ENCODE measurements around the gene PDE7B. TPM values are rescaled to one million over a fixed set of nuclear protein-coding genes. Genes with fewer than 3 reads are reported as not detected.

The PDE7B gene
- total RNA-seq, 1 experiment from 2014 or later: not detected

DNA sequence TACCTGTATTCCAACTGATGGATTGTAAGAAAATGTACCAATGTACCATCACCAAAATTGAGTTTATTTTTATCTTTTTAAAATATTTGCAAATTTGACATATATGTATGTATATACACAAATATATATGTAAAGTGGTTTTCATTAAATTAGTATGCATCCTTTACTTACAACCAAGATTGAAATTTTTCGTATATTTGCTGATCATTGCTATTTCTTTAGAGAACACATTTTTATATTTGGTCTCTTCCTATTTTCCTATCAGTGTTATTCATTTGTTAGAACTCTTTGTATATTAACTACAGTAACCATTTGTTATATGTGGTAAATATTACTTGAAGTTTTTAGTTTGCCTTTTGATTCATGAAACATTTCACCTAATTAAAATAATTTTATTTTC is 324.4 kb downstream of the PDE7B start:
- ChIA-PET POLR2A (no interaction called here), CTCF (no interaction called here)
- no peaks in the 10 kb centered on the region for H3K9me3 Mint-ChIP-seq

More for the DNA sequence above, 324.4 kb downstream of the PDE7B start:
- DNase-seq (ENCODE audit: low spot score): no peak
- no peak for ATAC-seq
- Mint-ChIP-seq H3K36me3 (no peaks in the 10 kb centered on the region), H3K4me3 (no peak overlapping the region), H3K4me1 (peaks cover 2% of the 10 kb centered on the region), H3K27ac (no peak overlapping the region), H3K27me3 (ENCODE audit: low read depth) (no peaks in the 10 kb centered on the region)
- TF ChIP-seq, protein P1, sequence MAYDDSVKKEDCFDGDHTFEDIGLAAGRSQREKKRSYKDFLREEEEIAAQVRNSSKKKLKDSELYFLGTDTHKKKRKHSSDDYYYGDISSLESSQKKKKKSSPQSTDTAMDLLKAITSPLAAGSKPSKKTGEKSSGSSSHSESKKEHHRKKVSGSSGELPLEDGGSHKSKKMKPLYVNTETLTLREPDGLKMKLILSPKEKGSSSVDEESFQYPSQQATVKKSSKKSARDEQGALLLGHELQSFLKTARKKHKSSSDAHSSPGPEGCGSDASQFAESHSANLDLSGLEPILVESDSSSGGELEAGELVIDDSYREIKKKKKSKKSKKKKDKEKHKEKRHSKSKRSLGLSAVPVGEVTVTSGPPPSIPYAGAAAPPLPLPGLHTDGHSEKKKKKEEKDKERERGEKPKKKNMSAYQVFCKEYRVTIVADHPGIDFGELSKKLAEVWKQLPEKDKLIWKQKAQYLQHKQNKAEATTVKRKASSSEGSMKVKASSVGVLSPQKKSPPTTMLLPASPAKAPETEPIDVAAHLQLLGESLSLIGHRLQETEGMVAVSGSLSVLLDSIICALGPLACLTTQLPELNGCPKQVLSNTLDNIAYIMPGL (CRISPR knock-in tag; IDR thresholded peaks at IDR 0.05): no peak
- TF ChIP-seq, protein P2, sequence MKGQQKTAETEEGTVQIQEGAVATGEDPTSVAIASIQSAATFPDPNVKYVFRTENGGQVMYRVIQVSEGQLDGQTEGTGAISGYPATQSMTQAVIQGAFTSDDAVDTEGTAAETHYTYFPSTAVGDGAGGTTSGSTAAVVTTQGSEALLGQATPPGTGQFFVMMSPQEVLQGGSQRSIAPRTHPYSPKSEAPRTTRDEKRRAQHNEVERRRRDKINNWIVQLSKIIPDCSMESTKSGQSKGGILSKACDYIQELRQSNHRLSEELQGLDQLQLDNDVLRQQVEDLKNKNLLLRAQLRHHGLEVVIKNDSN (CRISPR knock-in tag; IDR thresholded peaks at IDR 0.05): no peak
- no peak for TF ChIP-seq TP53 (CRISPR knock-in tag; IDR thresholded peaks at IDR 0.05)
- no peak for TF ChIP-seq ZNF416 (CRISPR knock-in tag; IDR thresholded peaks at IDR 0.05)
- TF ChIP-seq ZNF671 (CRISPR knock-in tag; IDR thresholded peaks at IDR 0.05): no peak
- TF ChIP-seq ZNF121 (CRISPR knock-in tag; IDR thresholded peaks at IDR 0.05): no peak
- TF ChIP-seq, protein P3, sequence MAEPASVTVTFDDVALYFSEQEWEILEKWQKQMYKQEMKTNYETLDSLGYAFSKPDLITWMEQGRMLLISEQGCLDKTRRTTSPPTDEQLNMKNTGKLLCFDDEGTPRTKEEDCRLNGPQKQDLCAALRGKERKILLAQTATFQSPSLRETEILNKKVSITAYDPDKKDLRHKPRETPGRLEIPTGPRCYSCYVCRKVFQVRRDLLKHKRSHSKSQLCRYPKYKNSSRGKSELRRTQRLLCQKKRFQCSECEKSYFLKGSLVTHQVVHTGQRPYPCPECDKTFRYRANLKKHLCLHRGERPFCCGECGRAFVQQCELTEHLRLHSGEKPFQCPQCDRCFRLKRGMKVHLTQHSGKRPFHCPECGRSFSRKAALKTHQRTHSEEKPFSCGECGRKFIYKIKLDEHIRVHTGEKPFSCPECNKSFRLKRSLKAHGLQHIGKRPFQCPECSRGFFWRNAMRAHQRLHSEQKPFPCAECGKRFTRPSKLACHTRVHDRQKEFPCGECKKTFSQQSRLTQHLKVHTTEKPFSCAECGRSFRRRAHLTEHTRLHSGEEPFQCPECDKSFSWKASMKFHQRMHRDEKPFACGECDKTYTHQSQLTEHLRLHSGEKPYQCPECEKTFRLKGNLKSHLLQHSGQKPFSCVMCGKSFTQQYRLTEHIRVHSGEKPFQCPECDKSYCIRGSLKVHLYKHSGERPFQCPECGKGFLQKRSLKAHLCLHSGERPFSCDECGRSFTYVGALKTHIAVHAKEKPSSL (CRISPR knock-in tag; conservative IDR thresholded peaks at IDR 0.05): no peak
- TF ChIP-seq, protein P4, sequence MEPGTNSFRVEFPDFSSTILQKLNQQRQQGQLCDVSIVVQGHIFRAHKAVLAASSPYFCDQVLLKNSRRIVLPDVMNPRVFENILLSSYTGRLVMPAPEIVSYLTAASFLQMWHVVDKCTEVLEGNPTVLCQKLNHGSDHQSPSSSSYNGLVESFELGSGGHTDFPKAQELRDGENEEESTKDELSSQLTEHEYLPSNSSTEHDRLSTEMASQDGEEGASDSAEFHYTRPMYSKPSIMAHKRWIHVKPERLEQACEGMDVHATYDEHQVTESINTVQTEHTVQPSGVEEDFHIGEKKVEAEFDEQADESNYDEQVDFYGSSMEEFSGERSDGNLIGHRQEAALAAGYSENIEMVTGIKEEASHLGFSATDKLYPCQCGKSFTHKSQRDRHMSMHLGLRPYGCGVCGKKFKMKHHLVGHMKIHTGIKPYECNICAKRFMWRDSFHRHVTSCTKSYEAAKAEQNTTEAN (CRISPR knock-in tag; IDR thresholded peaks at IDR 0.05): no peak
- TF ChIP-seq, protein P5, sequence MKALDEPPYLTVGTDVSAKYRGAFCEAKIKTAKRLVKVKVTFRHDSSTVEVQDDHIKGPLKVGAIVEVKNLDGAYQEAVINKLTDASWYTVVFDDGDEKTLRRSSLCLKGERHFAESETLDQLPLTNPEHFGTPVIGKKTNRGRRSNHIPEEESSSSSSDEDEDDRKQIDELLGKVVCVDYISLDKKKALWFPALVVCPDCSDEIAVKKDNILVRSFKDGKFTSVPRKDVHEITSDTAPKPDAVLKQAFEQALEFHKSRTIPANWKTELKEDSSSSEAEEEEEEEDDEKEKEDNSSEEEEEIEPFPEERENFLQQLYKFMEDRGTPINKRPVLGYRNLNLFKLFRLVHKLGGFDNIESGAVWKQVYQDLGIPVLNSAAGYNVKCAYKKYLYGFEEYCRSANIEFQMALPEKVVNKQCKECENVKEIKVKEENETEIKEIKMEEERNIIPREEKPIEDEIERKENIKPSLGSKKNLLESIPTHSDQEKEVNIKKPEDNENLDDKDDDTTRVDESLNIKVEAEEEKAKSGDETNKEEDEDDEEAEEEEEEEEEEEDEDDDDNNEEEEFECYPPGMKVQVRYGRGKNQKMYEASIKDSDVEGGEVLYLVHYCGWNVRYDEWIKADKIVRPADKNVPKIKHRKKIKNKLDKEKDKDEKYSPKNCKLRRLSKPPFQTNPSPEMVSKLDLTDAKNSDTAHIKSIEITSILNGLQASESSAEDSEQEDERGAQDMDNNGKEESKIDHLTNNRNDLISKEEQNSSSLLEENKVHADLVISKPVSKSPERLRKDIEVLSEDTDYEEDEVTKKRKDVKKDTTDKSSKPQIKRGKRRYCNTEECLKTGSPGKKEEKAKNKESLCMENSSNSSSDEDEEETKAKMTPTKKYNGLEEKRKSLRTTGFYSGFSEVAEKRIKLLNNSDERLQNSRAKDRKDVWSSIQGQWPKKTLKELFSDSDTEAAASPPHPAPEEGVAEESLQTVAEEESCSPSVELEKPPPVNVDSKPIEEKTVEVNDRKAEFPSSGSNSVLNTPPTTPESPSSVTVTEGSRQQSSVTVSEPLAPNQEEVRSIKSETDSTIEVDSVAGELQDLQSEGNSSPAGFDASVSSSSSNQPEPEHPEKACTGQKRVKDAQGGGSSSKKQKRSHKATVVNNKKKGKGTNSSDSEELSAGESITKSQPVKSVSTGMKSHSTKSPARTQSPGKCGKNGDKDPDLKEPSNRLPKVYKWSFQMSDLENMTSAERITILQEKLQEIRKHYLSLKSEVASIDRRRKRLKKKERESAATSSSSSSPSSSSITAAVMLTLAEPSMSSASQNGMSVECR (CRISPR knock-in tag; IDR thresholded peaks at IDR 0.05; ENCODE audit: borderline replicate concordance): no peak
- no peak for TF ChIP-seq ZNF138 (CRISPR knock-in tag; conservative IDR thresholded peaks at IDR 0.05)
- TF ChIP-seq ATF1 (CRISPR knock-in tag; IDR thresholded peaks at IDR 0.05): no peak
- TF ChIP-seq, protein P6, sequence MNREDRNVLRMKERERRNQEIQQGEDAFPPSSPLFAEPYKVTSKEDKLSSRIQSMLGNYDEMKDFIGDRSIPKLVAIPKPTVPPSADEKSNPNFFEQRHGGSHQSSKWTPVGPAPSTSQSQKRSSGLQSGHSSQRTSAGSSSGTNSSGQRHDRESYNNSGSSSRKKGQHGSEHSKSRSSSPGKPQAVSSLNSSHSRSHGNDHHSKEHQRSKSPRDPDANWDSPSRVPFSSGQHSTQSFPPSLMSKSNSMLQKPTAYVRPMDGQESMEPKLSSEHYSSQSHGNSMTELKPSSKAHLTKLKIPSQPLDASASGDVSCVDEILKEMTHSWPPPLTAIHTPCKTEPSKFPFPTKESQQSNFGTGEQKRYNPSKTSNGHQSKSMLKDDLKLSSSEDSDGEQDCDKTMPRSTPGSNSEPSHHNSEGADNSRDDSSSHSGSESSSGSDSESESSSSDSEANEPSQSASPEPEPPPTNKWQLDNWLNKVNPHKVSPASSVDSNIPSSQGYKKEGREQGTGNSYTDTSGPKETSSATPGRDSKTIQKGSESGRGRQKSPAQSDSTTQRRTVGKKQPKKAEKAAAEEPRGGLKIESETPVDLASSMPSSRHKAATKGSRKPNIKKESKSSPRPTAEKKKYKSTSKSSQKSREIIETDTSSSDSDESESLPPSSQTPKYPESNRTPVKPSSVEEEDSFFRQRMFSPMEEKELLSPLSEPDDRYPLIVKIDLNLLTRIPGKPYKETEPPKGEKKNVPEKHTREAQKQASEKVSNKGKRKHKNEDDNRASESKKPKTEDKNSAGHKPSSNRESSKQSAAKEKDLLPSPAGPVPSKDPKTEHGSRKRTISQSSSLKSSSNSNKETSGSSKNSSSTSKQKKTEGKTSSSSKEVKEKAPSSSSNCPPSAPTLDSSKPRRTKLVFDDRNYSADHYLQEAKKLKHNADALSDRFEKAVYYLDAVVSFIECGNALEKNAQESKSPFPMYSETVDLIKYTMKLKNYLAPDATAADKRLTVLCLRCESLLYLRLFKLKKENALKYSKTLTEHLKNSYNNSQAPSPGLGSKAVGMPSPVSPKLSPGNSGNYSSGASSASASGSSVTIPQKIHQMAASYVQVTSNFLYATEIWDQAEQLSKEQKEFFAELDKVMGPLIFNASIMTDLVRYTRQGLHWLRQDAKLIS (CRISPR knock-in tag; IDR thresholded peaks at IDR 0.05; ENCODE audit: borderline replicate concordance): no peak
- TF ChIP-seq, protein P7, sequence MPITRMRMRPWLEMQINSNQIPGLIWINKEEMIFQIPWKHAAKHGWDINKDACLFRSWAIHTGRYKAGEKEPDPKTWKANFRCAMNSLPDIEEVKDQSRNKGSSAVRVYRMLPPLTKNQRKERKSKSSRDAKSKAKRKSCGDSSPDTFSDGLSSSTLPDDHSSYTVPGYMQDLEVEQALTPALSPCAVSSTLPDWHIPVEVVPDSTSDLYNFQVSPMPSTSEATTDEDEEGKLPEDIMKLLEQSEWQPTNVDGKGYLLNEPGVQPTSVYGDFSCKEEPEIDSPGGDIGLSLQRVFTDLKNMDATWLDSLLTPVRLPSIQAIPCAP (CRISPR knock-in tag; IDR thresholded peaks at IDR 0.05): no peak
- TF ChIP-seq TCF7 (CRISPR knock-in tag; IDR thresholded peaks at IDR 0.05; ENCODE audit: low read depth): no peak
- no peak for TF ChIP-seq FOXK1 (CRISPR knock-in tag; IDR thresholded peaks at IDR 0.05)
- TF ChIP-seq, protein P8, sequence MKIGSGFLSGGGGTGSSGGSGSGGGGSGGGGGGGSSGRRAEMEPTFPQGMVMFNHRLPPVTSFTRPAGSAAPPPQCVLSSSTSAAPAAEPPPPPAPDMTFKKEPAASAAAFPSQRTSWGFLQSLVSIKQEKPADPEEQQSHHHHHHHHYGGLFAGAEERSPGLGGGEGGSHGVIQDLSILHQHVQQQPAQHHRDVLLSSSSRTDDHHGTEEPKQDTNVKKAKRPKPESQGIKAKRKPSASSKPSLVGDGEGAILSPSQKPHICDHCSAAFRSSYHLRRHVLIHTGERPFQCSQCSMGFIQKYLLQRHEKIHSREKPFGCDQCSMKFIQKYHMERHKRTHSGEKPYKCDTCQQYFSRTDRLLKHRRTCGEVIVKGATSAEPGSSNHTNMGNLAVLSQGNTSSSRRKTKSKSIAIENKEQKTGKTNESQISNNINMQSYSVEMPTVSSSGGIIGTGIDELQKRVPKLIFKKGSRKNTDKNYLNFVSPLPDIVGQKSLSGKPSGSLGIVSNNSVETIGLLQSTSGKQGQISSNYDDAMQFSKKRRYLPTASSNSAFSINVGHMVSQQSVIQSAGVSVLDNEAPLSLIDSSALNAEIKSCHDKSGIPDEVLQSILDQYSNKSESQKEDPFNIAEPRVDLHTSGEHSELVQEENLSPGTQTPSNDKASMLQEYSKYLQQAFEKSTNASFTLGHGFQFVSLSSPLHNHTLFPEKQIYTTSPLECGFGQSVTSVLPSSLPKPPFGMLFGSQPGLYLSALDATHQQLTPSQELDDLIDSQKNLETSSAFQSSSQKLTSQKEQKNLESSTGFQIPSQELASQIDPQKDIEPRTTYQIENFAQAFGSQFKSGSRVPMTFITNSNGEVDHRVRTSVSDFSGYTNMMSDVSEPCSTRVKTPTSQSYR (CRISPR knock-in tag; IDR thresholded peaks at IDR 0.05): no peak
- no peak for TF ChIP-seq ZNF219 (CRISPR knock-in tag; IDR thresholded peaks at IDR 0.05; ENCODE audit: borderline replicate concordance)
- TF ChIP-seq NFE2L1 (CRISPR knock-in tag; IDR thresholded peaks at IDR 0.05): no peak

All from WTC11 (cell line).